Measurements from ENCODE around the gene PRR20G. TPM values are rescaled to one million over a fixed set of nuclear protein-coding genes. Genes with fewer than 3 reads are reported as not detected.
"Not testable (repeated sequence)": the region's sequence is repeated elsewhere in the genome, so short reads cannot be mapped to it uniquely, and the experiment has no call there.

Gene PRR20G
- total RNA-seq, 1 donor from 2014 or later: not detected

DNA sequence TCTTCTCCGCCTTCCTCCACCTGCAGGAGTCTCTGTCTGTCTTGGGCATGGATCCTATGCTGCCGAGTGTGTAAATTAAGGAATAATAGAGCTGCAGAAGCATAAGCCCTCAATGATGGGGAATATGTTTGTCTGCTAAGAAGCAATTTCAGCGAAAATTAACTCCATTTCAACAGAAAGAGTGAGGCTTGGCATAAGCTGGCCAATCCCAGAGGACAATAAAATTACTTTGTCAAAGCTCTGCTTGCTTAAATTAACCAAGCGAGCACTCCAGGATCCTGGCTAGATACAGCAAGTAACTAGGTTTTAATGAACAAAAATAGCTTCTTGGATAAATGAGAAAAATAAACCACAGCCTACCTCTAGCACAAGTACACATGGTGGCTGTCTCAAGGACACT, 33.5 kb upstream of the PRR20G start:
- Mint-ChIP-seq H3K4me3 (no peak overlapping the region), H3K27ac (no peak overlapping the region), H3K4me1 (no peaks in the 10 kb centered on the region), H3K36me3 (no peaks in the 10 kb centered on the region), H3K9me3 (peaks cover 6% of the 10 kb centered on the region), H3K27me3 (ENCODE audit: low read depth) (peaks cover 49% of the 10 kb centered on the region)
- DNase-seq (ENCODE audit: low spot score in 2 of 2, unreplicated experiment in 2 of 2): no peak
- TF ChIP-seq, protein P1, sequence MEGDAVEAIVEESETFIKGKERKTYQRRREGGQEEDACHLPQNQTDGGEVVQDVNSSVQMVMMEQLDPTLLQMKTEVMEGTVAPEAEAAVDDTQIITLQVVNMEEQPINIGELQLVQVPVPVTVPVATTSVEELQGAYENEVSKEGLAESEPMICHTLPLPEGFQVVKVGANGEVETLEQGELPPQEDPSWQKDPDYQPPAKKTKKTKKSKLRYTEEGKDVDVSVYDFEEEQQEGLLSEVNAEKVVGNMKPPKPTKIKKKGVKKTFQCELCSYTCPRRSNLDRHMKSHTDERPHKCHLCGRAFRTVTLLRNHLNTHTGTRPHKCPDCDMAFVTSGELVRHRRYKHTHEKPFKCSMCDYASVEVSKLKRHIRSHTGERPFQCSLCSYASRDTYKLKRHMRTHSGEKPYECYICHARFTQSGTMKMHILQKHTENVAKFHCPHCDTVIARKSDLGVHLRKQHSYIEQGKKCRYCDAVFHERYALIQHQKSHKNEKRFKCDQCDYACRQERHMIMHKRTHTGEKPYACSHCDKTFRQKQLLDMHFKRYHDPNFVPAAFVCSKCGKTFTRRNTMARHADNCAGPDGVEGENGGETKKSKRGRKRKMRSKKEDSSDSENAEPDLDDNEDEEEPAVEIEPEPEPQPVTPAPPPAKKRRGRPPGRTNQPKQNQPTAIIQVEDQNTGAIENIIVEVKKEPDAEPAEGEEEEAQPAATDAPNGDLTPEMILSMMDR (IDR thresholded peaks at IDR 0.05; ENCODE audit: unreplicated experiment): no peak

DNA sequence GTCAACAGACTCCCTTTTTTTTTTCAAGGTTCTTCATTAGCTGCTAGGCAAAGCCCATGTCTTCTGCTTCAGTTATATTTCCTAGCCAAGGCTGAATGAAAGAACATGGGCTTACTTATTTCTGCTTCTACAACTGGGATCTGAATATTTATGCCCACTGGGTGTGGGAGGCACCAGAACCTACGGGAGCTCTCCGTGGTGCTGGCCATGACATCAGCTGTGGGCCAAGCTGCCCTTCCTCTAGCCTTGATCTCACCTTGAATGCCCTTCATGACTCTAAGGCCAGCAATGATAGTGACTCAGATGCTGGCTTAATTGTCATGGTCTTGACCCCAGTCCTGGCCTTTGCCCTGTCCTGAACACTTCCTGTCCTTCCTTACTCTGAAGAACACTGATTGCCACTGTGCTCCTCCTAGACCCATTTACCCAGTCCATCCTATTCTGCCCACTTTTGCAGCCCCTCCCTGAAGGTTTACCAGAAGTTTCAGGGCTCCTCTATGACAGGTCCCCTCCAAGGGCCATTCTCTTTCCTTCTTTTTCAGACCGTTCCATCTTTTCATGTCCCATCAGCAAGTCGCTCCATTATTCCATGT, 32.8 kb upstream of the PRR20G start:
- Mint-ChIP-seq H3K9me3 (peaks cover 6% of the 10 kb centered on the region), H3K4me1 (no peaks in the 10 kb centered on the region), H3K36me3 (no peaks in the 10 kb centered on the region), H3K27me3 (ENCODE audit: low read depth) (peaks cover 50% of the 10 kb centered on the region), H3K27ac (no peak overlapping the region), H3K4me3 (no peak overlapping the region)
- TF ChIP-seq, protein P1 (IDR thresholded peaks at IDR 0.05; ENCODE audit: unreplicated experiment): no peak
- DNase-seq (ENCODE audit: low spot score in 2 of 2, unreplicated experiment in 2 of 2): no peak

DNA sequence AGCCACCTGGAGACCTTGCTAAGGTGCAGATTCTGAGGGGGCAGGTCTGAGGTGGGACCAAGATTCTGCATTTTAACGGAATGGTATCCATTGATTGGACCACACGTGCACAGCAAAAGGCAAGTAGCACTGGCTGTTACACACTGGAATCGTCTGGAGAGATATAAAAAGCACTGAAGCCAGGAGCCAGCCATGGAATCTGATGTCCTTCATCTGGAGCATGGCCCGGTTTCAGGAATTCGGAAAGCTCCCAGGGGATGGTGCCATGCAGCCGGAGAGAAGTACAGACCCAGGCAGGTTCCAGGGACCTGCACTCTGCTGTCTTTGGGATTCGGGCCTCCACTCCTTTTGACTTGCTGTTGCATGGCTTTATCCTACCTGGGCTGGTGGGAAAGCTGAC, 28.8 kb upstream of the PRR20G start:
- Mint-ChIP-seq H3K4me3 (no peak overlapping the region), H3K36me3 (no peaks in the 10 kb centered on the region), H3K27ac (no peak overlapping the region), H3K9me3 (peaks cover 6% of the 10 kb centered on the region), H3K4me1 (no peaks in the 10 kb centered on the region), H3K27me3 (ENCODE audit: low read depth) (peaks cover 52% of the 10 kb centered on the region)
- no peak for DNase-seq (ENCODE audit: low spot score in 2 of 2, unreplicated experiment in 2 of 2)
- TF ChIP-seq, protein P1 (IDR thresholded peaks at IDR 0.05; ENCODE audit: unreplicated experiment): no peak

DNA sequence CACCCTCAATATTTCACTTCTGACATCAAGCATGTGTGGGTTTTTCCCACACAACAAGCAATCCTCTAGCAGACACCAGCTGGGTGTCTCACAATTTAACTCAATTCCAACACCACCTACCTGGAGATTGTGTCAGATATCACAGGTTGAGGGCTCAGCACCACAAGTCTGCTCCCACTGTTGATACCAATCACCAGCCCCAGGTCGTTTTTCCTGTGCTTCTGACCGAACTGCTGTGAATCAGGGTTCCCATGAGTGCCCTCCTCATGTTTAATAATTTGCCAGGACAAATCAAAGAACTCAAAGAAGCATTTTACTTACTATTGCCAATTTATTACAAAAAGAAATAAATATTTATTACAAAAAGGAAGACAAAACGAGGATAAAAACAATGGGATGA, 25.0 kb upstream of the PRR20G start:
- no peak overlapping the region for H3K27ac Mint-ChIP-seq
- H3K4me3 Mint-ChIP-seq: no peak overlapping the region
- no peaks in the 10 kb centered on the region for H3K9me3 Mint-ChIP-seq
- H3K36me3 Mint-ChIP-seq: no peaks in the 10 kb centered on the region
- TF ChIP-seq, protein P1 (IDR thresholded peaks at IDR 0.05; ENCODE audit: unreplicated experiment): no peak
- H3K4me1 Mint-ChIP-seq: no peaks in the 10 kb centered on the region
- no peak for DNase-seq (ENCODE audit: low spot score in 2 of 2, unreplicated experiment in 2 of 2)
- peaks cover 68% of the 10 kb centered on the region for H3K27me3 Mint-ChIP-seq (ENCODE audit: low read depth)

DNA sequence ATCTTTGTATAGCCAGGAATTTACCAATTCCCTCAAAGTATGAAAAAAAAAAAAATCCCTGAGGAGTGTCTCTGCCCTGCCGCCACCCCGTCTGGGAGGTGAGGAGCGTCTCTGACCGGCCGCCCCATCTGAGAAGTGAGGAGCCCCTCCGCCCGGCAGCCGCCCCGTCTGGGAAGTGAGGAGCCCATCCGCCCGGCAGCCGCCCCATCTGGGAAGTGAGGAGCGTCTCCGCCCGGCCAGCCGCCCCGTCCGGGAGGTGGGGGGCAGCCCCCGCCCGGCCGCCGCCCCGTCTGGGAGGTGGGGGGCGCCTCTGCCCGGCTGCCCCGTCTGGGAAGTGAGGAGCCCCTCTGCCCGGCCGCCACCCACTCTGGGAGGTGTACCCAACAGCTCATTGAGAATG, 21.0 kb upstream of the PRR20G start:
- not testable (repeated sequence) for H3K9me3 Mint-ChIP-seq, H3K4me1 Mint-ChIP-seq, H3K36me3 Mint-ChIP-seq

DNA sequence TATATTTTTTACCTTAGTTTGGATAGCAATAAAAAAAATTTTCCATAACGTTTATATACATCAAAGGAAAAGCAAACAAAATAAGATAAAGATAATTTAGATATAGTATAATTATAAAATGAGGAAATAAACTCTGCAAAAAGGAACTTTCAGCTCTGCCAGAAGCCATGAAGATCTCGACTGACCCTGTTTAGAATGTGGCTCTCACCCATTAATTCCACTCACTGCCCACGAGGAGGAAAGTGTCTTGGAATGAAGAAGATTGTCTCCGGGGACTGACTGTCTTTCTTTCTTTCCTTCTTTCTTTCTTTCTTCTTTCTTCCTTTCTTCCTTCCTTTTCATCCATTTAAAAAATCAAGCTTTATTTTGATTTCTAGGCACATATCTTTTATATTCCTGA, 20.1 kb upstream of the PRR20G start:
- peaks cover 69% of the 10 kb centered on the region for H3K27me3 Mint-ChIP-seq (ENCODE audit: low read depth)
- no peaks in the 10 kb centered on the region for H3K4me1 Mint-ChIP-seq
- no peaks in the 10 kb centered on the region for H3K36me3 Mint-ChIP-seq
- no peak for DNase-seq (ENCODE audit: low spot score in 2 of 2, unreplicated experiment in 2 of 2)
- no peak overlapping the region for H3K27ac Mint-ChIP-seq
- H3K4me3 Mint-ChIP-seq: no peak overlapping the region
- H3K9me3 Mint-ChIP-seq: no peaks in the 10 kb centered on the region
- TF ChIP-seq, protein P1 (IDR thresholded peaks at IDR 0.05; ENCODE audit: unreplicated experiment): no peak

More for the DNA sequence above, 21.0 kb upstream of the PRR20G start:
- not testable (repeated sequence) for DNase-seq (ENCODE audit: low spot score in 2 of 2, unreplicated experiment in 2 of 2); H3K4me3 Mint-ChIP-seq; H3K27ac Mint-ChIP-seq
- peaks cover 69% of the 10 kb centered on the region for H3K27me3 Mint-ChIP-seq (ENCODE audit: low read depth)

Data from mesothelial cell of epicardium (in vitro differentiated cells).